Testis (tissue), 2 donors: ENCODE measurements around the gene RCAN2.

Experiments used
- CTCF ChIP-seq, 3 experiments: fragments of 450-650 bp in 2 of 3; fragments of 200-600 bp in 1 of 3; sonication (generic) in 1 of 3; IDR thresholded peaks; one replicate each; pipeline ENCODE4 v1.5.1; 2016 to 2019; ENCODE audit warnings: antibody characterized with exemption in 3 of 3, mild to moderate bottlenecking in 2 of 3, moderate library complexity in 1 of 3
- POLR2A ChIP-seq: fragments of 450-650 bp; IDR thresholded peaks from one replicate; pipeline ENCODE4 v1.6.1; 2017; ENCODE audit warnings: antibody characterized with exemption, mild to moderate bottlenecking, moderate library complexity

- TF ChIP-seq POLR2A (no peak), CTCF (IDR thresholded peaks at IDR 0.05) (no peak)
Observed at GRCh38 chr6:46334442-46334841, 156.8 kb downstream of the RCAN2 start.
